Osteoblast (primary cell): Measurements from ENCODE around the gene MAP2K1. TPM values are rescaled to one million over a fixed set of nuclear protein-coding genes. Genes with fewer than 3 reads are reported as not detected.

Experiments
- DNase-seq: peaks from one replicate; pipeline ENCODE4 v3.0.0; 2011; ENCODE audit warnings: low spot score, mixed read lengths; ENCODE audit not compliant: insufficient read length; ENCODE audit errors: missing footprints
- H2AFZ ChIP-seq: 2 replicates; pipeline ENCODE4 v1.6.0; 2011; ENCODE audit warnings: mild to moderate bottlenecking, low read length
- H3K27ac ChIP-seq: 2 replicates; pipeline ENCODE4 v1.5.1; 2011; ENCODE audit warnings: mild to moderate bottlenecking, low read depth, low read length, moderate library complexity
- H3K27me3 ChIP-seq: 2 replicates; pipeline ENCODE4 v1.6.0; 2012; ENCODE audit warnings: mild to moderate bottlenecking, control low read depth, inconsistent platforms, low read length, moderate library complexity; ENCODE audit not compliant: insufficient read depth
- H3K36me3 ChIP-seq: 2 replicates; pipeline ENCODE4 v1.5.1; 2011; ENCODE audit warnings: mild to moderate bottlenecking, low read length, control low read depth, moderate library complexity; ENCODE audit not compliant: insufficient read depth
- H3K4me1 ChIP-seq: 2 replicates; pipeline ENCODE4 v1.5.1; 2011; ENCODE audit warnings: mild to moderate bottlenecking, low read length, control low read depth, moderate library complexity; ENCODE audit not compliant: insufficient read depth
- H3K4me2 ChIP-seq: 2 replicates; pipeline ENCODE4 v1.6.0; 2011; ENCODE audit warnings: mild to moderate bottlenecking, low read length; ENCODE audit not compliant: insufficient read depth
- H3K4me3 ChIP-seq: fragments of 200-600 bp; sonication (generic); 3 replicates; pipeline ENCODE4 v1.5.1; 2012; ENCODE audit warnings: mild to moderate bottlenecking, low read length, inconsistent platforms; ENCODE audit not compliant: insufficient read depth
- H3K79me2 ChIP-seq: 2 replicates; pipeline ENCODE4 v1.6.0; 2012; ENCODE audit warnings: mild to moderate bottlenecking, low read length, control low read depth, inconsistent platforms; ENCODE audit not compliant: insufficient read depth
- H3K9me3 ChIP-seq: 2 replicates; pipeline ENCODE4 v1.5.1; 2011; ENCODE audit warnings: low read depth, low read length, control low read depth
- H4K20me1 ChIP-seq: 2 replicates; pipeline ENCODE4 v1.6.0; 2012; ENCODE audit warnings: mild to moderate bottlenecking, low read length, control low read depth; ENCODE audit not compliant: insufficient read depth
- CTCF ChIP-seq: IDR thresholded peaks from 2 replicates; pipeline ENCODE4 v1.5.1; 2011; ENCODE audit warnings: mild to moderate bottlenecking, low read depth, low read length, moderate library complexity; ENCODE audit errors: extremely low read depth
- total RNA-seq: library from RNA; depleted of rRNA; stranded (reverse); fragments of >200 nt; gene quantifications from 2 replicates; pipeline ENCODE4 v1.2.3, GENCODE V29; 2012

Gene MAP2K1
- total RNA-seq, 1 donor: 19.2 TPM

DNA sequence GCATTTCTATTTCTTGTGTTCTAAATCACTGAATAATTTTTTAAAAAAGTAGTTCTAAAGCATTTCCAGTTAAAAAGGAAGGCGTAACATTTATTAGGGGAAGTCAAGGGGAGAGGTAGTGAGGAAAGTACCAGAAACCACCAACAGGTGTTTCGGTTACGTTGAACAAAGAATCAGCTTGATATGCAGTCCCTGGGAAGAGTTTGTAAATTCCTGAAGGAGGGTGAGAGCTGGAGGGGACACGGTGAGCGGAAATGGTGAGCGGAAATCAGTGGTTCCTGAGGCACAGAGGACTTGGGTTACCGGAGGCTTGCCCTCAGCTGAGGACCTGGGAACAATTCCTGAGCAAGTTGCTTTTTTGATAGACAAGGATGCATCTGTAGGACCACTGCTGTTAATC is 17.8 kb downstream of the MAP2K1 start:
- Histone ChIP-seq H3K27ac (no peak overlapping the region), H4K20me1 (peaks cover 58% of the 10 kb centered on the region)
- no peak for DNase-seq

DNA sequence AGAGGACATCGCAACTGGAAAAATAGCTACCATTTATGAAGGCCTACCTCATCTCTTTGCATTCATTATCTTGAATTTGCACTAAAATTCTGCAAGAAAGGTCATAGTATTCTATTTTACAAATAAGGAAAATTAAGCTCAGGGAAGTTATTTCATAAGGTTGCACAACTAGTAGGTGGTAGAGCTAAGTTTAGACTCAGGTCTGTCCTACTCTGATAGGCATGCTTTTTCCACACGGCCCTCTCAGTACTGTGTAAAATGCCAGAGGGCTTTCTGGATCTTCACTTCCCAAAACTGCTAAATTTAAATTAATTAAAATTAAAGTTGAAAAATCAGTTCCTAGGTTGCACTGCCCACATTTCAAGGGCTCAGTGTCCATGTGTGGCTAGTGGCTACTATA is 18.3 kb downstream of the MAP2K1 start:
- Histone ChIP-seq H3K79me2 (peaks cover 87% of the 10 kb centered on the region), H3K36me3 (no peaks in the 10 kb centered on the region), H3K27me3 (no peaks in the 10 kb centered on the region), H2AFZ (no peak overlapping the region), H3K4me2 (peak overlapping the region; percentile 37), H4K20me1 (peaks cover 60% of the 10 kb centered on the region), H3K27ac (no peak overlapping the region), H3K9me3 (no peaks in the 10 kb centered on the region), H3K4me1 (peaks cover 42% of the 10 kb centered on the region), H3K4me3 (no peak overlapping the region)
- no peak for DNase-seq
- no peak for TF ChIP-seq CTCF

More for the DNA sequence above, 17.8 kb downstream of the MAP2K1 start:
- Histone ChIP-seq H3K4me3 (no peak overlapping the region), H3K36me3 (no peaks in the 10 kb centered on the region), H3K4me1 (peaks cover 47% of the 10 kb centered on the region), H3K27me3 (no peaks in the 10 kb centered on the region), H3K4me2 (no peak overlapping the region), H2AFZ (no peak overlapping the region), H3K9me3 (no peaks in the 10 kb centered on the region), H3K79me2 (peaks cover 82% of the 10 kb centered on the region)
- no peak for TF ChIP-seq CTCF

- Histone ChIP-seq H3K4me1 (peaks cover 36% of the 10 kb centered on the region), H4K20me1 (peaks cover 63% of the 10 kb centered on the region), H3K4me2 (peak overlapping the region; percentile 37), H2AFZ (no peak overlapping the region), H3K27me3 (no peaks in the 10 kb centered on the region), H3K79me2 (peaks cover 91% of the 10 kb centered on the region), H3K9me3 (no peaks in the 10 kb centered on the region), H3K36me3 (no peaks in the 10 kb centered on the region), H3K4me3 (no peak overlapping the region), H3K27ac (no peak overlapping the region)
- peak; percentile 79 for DNase-seq
- no peak for TF ChIP-seq CTCF
Measured at GRCh38 chr15:66405615-66406014, 18.9 kb downstream of the MAP2K1 start.

- peaks cover 88% of the 10 kb centered on the region for H3K79me2 ChIP-seq
- peaks cover 60% of the 10 kb centered on the region for H4K20me1 ChIP-seq
- H3K27ac ChIP-seq: no peak overlapping the region
- no peak overlapping the region for H3K4me2 ChIP-seq
- no peaks in the 10 kb centered on the region for H3K9me3 ChIP-seq
- no peak overlapping the region for H3K4me3 ChIP-seq
- no peak for DNase-seq
- H3K27me3 ChIP-seq: no peaks in the 10 kb centered on the region
- no peak overlapping the region for H2AFZ ChIP-seq
- H3K4me1 ChIP-seq: peaks cover 26% of the 10 kb centered on the region
- no peaks in the 10 kb centered on the region for H3K36me3 ChIP-seq
- TF ChIP-seq CTCF: no peak
Measured at GRCh38 chr15:66408254-66408653, 21.5 kb downstream of the MAP2K1 start.
